ENCODE measurements around the gene IER5. TPM values are rescaled to one million over a fixed set of nuclear protein-coding genes. Genes with fewer than 3 reads are reported as not detected.

IER5 gene
- total and polyA plus RNA-seq, 9 of the 15 experiments (the other 6 are each of a cell fraction or from before 2014, with no cell fraction given), result 2.4 to 32.1 (median 12.0) TPM

DNA sequence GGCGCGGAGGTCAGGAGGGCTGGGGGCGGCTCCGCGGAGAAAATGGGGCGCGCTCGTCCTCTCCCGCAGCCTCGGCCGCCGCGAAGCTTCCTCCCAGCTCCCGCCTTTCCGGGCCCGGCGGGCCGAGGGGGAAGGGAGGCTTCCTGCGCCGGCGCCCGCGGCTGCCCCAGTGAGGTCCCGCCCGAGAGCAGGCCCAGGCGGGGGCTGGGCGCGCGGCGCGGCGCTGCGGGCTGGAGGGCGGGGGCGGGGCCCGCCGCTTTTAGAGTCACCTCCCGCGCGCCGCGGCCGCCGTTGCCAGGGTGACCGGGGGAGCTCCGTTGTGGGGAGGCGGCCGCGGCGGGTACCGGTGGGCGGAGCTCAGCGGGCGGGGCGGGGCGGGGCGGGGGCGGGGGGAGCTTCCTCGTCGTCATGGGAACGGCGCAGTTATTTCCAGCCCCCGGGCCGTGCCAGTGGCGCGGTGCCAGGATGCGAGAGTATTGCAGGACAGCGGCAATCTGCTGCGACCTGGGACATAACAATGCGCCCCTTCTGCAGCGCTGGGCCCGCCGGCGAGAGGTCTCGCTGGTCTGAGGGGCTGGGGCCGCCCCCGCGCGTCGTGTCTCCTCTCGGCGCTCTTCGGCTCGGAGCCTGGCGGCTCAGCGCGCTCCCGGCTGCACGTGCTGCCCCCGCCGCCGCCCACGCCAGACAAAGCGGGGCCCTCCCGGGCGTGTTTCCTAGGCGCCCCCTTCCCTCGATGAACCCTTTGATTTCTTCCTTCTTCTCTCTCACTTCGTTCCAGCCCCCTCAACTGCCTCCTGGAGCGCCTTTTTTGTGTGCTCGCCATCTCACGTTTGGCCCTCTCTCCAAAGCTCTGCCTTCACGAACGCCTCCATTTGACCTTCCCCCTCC, 16.9 kb downstream of the IER5 start (continued):
- TF ChIP-seq, protein P1, sequence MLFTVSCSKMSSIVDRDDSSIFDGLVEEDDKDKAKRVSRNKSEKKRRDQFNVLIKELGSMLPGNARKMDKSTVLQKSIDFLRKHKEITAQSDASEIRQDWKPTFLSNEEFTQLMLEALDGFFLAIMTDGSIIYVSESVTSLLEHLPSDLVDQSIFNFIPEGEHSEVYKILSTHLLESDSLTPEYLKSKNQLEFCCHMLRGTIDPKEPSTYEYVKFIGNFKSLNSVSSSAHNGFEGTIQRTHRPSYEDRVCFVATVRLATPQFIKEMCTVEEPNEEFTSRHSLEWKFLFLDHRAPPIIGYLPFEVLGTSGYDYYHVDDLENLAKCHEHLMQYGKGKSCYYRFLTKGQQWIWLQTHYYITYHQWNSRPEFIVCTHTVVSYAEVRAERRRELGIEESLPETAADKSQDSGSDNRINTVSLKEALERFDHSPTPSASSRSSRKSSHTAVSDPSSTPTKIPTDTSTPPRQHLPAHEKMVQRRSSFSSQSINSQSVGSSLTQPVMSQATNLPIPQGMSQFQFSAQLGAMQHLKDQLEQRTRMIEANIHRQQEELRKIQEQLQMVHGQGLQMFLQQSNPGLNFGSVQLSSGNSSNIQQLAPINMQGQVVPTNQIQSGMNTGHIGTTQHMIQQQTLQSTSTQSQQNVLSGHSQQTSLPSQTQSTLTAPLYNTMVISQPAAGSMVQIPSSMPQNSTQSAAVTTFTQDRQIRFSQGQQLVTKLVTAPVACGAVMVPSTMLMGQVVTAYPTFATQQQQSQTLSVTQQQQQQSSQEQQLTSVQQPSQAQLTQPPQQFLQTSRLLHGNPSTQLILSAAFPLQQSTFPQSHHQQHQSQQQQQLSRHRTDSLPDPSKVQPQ (CRISPR knock-in tag; IDR thresholded peaks at IDR 0.05; ENCODE audit: borderline replicate concordance), result 0 out of 2 replicates have a peak, but pooled peaks have one; percentile 25
- TF ChIP-seq PRMT5 (CRISPR knock-in tag; IDR thresholded peaks at IDR 0.05), result no peak
- peak; percentile 64 for TF ChIP-seq KDM5B (IDR thresholded peaks at IDR 0.05; ENCODE audit: insufficient replicate concordance, low read depth, low read length)
- TF ChIP-seq SP2 (IDR thresholded peaks at IDR 0.05; ENCODE audit: extremely low read depth, low read depth, low read length, poor library complexity, severe bottlenecking), result no peak
- no peak; the same call in 1 of the 2 replicates for TF ChIP-seq SP1 (CRISPR knock-in tag; IDR thresholded peaks at IDR 0.05)
- no peak for TF ChIP-seq SRSF1 (IDR thresholded peaks at IDR 0.05; ENCODE audit: low read depth, low read length)
- TF ChIP-seq RFX1 (IDR thresholded peaks at IDR 0.05), result peak; percentile 89
- TF ChIP-seq SMARCE1 (IDR thresholded peaks at IDR 0.05), result 0 out of 2 replicates have a peak, but pooled peaks have one; percentile 37
- TF ChIP-seq POLR2G (IDR thresholded peaks at IDR 0.05; ENCODE audit: low read depth, low read length), result peak; percentile 95
- TF ChIP-seq PRPF4 (IDR thresholded peaks at IDR 0.05; ENCODE audit: insufficient read depth, low read depth, low read length, poor library complexity, severe bottlenecking), result peak; percentile 82
- TF ChIP-seq HNRNPK (IDR thresholded peaks at IDR 0.05; ENCODE audit: low read depth, low read length, poor library complexity, severe bottlenecking), result no peak
- TF ChIP-seq, protein P2, sequence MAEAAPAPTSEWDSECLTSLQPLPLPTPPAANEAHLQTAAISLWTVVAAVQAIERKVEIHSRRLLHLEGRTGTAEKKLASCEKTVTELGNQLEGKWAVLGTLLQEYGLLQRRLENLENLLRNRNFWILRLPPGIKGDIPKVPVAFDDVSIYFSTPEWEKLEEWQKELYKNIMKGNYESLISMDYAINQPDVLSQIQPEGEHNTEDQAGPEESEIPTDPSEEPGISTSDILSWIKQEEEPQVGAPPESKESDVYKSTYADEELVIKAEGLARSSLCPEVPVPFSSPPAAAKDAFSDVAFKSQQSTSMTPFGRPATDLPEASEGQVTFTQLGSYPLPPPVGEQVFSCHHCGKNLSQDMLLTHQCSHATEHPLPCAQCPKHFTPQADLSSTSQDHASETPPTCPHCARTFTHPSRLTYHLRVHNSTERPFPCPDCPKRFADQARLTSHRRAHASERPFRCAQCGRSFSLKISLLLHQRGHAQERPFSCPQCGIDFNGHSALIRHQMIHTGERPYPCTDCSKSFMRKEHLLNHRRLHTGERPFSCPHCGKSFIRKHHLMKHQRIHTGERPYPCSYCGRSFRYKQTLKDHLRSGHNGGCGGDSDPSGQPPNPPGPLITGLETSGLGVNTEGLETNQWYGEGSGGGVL (CRISPR knock-in tag; IDR thresholded peaks at IDR 0.05), result no peak
- TF ChIP-seq NEUROD1 (IDR thresholded peaks at IDR 0.05; ENCODE audit: borderline replicate concordance, low read depth, low read length, partially characterized antibody), result no peak
- peak; percentile 89; the same call in 1 of the 2 replicates for TF ChIP-seq KDM2B (CRISPR knock-in tag; IDR thresholded peaks at IDR 0.05)
- peak; percentile 63 for TF ChIP-seq POLR2AphosphoS5 (IDR thresholded peaks at IDR 0.05; ENCODE audit: control insufficient read depth, insufficient read depth, low read depth, low read length)
- no peak for TF ChIP-seq GABPB2 (CRISPR knock-in tag; conservative IDR thresholded peaks at IDR 0.05)
- no peak for TF ChIP-seq KLF10 (CRISPR knock-in tag; IDR thresholded peaks at IDR 0.05)
- TF ChIP-seq MCM2 (IDR thresholded peaks at IDR 0.05; ENCODE audit: low read depth), result no peak
- peak in 1 of 2 experiments; percentile 33; a peak in 2 of 4 replicates for TF ChIP-seq RAD21 (CRISPR knock-in tag; conservative IDR thresholded peaks at IDR 0.05 in 1 of 2, IDR thresholded peaks at IDR 0.05 in 1 of 2)
- no peak for TF ChIP-seq MCM3 (IDR thresholded peaks at IDR 0.05)
- TF ChIP-seq ZFP1 (CRISPR knock-in tag; IDR thresholded peaks at IDR 0.05), result no peak
- peak; percentile 62 for TF ChIP-seq HNRNPLL (IDR thresholded peaks at IDR 0.05; ENCODE audit: low read depth, low read length, poor library complexity, severe bottlenecking)
- no peak for TF ChIP-seq CBX5 (IDR thresholded peaks at IDR 0.05; ENCODE audit: borderline replicate concordance, low read depth)
